ENCODE results near the gene SDCBP2.

Gene SDCBP2

GRCh38 chr20:1273366-1273765 is 55.6 kb downstream of the SDCBP2 start:
- TF ChIP-seq, protein P1, sequence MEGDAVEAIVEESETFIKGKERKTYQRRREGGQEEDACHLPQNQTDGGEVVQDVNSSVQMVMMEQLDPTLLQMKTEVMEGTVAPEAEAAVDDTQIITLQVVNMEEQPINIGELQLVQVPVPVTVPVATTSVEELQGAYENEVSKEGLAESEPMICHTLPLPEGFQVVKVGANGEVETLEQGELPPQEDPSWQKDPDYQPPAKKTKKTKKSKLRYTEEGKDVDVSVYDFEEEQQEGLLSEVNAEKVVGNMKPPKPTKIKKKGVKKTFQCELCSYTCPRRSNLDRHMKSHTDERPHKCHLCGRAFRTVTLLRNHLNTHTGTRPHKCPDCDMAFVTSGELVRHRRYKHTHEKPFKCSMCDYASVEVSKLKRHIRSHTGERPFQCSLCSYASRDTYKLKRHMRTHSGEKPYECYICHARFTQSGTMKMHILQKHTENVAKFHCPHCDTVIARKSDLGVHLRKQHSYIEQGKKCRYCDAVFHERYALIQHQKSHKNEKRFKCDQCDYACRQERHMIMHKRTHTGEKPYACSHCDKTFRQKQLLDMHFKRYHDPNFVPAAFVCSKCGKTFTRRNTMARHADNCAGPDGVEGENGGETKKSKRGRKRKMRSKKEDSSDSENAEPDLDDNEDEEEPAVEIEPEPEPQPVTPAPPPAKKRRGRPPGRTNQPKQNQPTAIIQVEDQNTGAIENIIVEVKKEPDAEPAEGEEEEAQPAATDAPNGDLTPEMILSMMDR (conservative IDR thresholded peaks at IDR 0.05) = no peak

GRCh38 chr20:1272368-1273100 is 56.4 kb downstream of the SDCBP2 start:
- TF ChIP-seq, protein P1 (conservative IDR thresholded peaks at IDR 0.05) = no peak
- no peak overlapping the region for H3K27ac ChIP-seq

More at GRCh38 chr20:1273366-1273765, 55.6 kb downstream of the SDCBP2 start:
- no peak overlapping the region for H3K27ac ChIP-seq

GRCh38 chr20:1269850-1270249 is 59.1 kb downstream of the SDCBP2 start:
- TF ChIP-seq, protein P1 (conservative IDR thresholded peaks at IDR 0.05) = no peak

GRCh38 chr20:1269235-1269634 is 59.7 kb downstream of the SDCBP2 start:
- TF ChIP-seq, protein P1 (conservative IDR thresholded peaks at IDR 0.05) = no peak
- no peak overlapping the region for H3K27ac ChIP-seq

More at GRCh38 chr20:1269850-1270249, 59.1 kb downstream of the SDCBP2 start:
- H3K27ac ChIP-seq = no peak overlapping the region

DNA sequence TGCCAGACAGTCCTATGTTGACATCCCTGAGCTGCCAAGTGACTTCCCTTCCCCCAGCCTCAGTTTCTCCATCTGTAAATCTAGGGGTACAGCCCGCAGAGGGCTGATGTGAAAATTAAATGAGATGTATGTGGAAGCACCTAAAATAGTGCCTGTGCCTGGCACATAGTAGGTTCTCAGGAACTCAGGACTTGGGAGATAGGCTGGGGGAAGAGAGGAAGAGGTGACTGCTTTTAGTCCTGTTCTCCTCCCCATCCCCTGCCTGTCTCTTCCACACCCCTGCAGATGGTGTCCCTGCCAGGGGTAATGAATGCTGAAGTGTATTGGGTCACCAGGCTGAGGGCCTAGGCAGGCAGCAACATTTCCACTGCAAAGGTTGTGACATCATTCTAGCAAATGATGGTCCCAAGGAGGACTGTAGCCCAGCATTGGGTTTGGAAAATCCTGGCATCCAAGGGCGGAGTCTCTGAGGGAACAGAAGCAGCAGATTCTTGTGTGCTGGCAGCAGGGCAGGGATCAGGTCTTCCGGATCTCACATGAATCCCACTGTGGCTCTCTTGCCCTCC is 61.0 kb downstream of the SDCBP2 start:
- H3K27ac ChIP-seq = no peak overlapping the region
- TF ChIP-seq, protein P1 (conservative IDR thresholded peaks at IDR 0.05) = no peak

DNA sequence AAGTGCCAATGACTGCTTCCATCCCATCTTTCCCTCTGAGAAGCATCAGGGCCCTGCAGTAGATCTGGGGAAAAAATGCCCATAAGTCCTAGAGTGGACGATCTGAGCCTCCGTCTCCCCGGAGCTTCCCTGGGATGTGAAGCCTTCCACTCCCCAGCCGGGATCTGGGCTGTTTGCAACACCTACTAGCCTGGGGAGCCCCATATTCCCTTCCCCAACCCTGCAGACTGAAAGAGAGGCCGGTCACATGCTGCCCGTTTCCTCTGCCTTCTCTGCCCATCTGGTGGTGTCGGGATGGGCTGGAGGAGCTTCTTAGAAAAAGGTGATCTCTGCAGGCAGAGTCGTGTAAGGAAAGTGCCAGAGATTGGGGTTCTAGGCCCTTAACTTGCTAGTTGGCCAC is 61.8 kb downstream of the SDCBP2 start:
- TF ChIP-seq, protein P1 (conservative IDR thresholded peaks at IDR 0.05) = no peak
- H3K27ac ChIP-seq = peak overlapping the region; percentile 68; the same call in 1 of the 2 replicates

DNA sequence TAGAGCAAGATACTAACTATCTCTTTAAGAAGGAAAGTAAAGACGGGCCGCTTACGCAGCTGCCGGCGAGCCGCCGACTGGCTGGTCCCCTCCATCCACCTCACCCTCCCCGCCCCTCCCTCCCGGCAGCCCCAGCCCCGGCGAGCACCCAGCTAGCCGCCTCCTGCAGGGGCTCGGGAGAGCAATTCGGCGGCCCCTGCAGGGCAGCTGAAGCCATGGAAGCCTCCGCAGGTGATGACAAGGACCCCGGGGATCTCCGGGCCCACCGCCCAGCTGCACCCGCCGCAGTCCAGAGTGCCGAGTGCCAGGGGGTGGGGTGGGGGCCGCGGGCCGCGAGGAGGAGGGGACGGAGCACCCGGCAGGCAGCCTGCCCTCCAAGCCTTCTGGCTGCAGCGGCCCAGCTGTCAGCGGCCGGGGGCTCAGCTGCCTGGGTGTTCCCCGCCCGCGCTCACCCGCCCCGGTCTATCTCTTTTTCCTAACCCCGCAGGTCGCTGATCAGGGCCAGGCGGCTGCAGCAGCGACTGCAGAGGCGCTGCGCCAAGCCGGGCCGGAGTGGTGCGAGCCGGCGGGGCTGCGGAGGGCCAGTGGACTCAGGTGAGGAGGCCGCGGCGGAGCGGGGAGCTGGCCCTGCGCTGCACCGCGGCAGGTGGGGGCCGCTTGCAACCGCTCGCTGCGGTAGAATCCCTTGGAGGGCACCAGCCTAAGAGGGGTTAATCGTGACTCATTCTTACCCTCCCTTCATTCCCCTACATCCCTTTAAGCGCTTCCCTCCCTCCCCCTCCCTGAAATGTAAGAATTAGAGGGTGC is 62.6 kb downstream of the SDCBP2 start, which contains the start of gene SNPH:
Gene SNPH, plus strand, starts transcription at position 128 of the 807 bp plus-strand sequence. CDS start 29,946 bp downstream, outside the sequence.
- TF ChIP-seq, protein P1 (conservative IDR thresholded peaks at IDR 0.05) = peak; percentile 24; the same call in 1 of the 2 replicates
- H3K27ac ChIP-seq = peak within 1 kb of the TSS; percentile 68
